ENCODE measurements around the gene AVL9.
A peak's percentile ranks its signal among the peaks of the same experiment; 100 is the strongest.
"Not testable (repeated sequence)": the region's sequence is repeated elsewhere in the genome, so short reads cannot be mapped to it uniquely, and the experiment has no call there.

Gene AVL9

DNA sequence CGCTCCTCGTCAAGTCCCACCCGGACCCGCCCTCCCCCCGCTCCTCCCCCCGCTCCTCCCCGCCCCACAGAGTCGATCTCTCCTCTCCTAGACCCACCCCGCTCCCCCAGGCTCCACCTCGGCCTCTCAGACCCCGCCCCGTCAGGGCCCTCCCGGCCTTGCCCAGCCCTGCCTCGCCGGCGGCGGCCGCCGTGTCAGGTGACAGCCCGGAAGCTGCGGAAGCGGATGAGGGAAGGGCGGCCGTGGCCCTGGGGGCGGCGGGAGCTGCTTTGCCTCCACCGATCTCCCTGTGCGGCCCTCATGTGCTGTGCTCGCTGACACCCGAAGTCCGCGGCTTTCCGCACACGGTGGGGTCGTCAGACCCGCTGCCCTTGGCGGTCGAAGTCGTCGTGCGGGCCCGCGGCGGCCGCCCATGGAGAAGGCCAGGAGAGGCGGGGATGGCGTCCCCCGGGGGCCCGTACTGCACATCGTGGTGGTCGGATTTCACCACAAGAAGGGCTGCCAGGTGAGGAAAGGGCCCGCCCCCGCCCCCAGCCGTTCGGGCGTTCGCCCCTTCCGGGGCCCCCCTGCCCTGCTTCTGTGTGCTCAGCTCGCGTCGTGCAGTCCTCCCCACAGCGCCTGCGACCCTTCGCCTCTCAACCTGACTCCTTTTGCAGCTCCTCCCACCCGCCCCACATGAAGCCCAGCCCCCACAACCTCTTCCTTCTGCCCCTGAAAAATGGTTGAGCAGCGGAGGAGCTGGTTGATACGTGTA, at the start of gene AVL9:
TSS of gene AVL9 (plus strand) at position 192 of the 754 bp plus-strand sequence. CDS start at position 413, 221 bp downstream.
- DNase-seq (ENCODE audit: low spot score), result peak; percentile 97

DNA sequence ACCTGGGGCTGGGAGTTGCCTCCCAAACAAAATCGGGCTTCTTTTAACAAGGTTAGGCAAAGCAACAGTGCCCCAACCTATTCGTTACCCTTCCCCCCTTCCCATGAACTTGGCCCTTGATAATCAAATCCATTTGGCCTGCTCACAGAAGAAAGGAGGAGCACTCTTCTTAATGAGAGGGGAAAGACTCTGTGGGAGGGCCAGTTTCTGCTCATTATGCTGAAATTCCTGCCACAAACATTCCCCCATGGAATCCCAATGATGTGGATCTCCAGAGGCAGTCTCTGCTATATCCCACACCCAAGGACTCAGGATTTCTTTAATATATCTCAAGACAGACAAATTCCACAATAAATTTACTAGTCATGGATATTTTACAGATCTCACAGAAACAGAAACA, 48.1 kb upstream of the AVL9 start:
- DNase-seq (ENCODE audit: low spot score), result no peak

DNA sequence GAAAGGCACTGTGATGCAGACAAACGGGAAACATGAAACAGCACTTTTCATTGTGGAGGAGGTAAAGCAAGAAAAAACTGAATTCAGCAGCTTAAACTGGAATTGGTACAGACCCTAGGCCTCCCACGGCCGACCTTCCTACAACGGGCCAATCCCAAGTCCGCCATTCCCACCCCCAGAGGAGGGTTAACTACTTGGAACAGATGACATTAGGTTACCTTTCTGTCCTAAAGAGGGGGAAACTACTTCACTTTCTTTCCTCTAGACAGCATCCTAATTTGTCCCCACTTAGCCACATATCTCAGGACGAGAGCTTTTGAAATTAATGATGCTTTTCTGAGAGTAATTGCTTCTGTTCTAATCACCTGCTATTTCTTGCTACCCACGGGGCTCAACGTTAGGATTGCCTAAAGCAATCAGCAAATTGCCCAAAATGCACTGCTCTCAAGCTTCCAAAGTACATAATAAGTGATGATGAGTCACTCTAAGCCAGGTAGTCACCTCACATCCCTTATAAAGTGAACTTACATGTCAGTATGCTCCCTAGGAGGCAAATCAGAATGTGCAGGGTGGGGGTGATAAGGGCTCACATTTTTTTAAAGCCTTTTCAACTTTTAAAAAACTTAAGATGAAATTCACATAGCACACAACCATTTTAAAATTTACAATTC, 41.8 kb upstream of the AVL9 start:
- no peak for DNase-seq (ENCODE audit: low spot score)

DNA sequence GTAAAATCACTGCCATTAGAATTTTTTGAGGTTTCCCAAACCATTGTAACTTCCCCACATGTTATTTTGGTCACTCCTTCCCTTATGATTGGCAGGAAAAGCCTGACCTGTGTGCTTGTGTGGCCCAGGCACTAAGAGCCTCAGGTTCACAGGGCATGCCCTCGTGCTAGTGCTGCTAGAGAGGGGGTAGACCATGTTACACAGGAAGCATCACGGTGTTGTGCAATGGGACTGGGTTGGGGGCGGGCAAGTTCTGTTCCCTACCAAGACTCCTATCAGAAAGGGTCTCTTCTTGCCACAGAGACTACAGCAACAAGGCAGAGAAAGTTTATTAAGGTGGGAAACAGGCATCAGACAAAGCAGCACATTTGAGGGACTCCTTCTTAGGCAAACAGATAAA, 37.3 kb upstream of the AVL9 start:
- DNase-seq (ENCODE audit: low spot score), result no peak

DNA sequence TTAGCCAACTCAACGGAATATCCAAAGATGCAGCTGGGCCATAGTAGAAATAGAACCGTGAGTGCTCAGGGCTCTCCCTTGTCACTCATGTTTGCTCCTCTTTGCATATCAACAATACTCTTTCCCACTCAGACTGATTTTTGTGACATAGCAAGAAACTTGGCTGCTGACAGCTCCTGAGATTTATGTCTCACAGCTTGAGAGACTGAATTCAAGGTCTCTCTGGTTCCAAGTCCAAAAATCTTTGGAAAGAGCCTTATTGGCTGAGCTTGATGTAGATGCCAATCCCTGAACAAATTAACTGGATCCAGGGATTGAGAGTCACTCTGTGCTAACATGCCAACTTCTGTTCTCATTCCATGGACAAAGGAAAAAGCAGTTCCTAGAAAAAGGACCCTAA, 35.5 kb upstream of the AVL9 start:
- DNase-seq (ENCODE audit: low spot score), result no peak

DNA sequence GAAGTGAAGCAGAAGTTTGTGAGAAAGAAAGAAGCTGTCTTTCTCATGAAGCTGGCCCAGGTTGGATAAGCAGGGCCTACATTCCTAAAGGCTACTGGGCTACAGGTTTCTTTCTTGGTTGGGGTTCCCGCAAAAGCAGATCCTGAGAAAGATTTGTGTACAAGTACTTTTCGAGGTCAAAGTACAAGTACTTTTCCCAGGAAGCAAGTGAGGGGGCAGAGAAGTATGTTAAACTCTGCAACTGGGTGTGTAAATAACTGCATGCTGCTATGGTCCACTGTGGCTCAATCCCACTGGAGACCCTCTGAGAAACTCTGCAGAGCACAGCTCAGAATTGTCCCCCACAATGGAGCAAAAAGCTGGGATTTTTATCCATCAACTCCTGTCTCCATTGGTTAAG, 33.8 kb upstream of the AVL9 start:
- DNase-seq (ENCODE audit: low spot score), result no peak

DNA sequence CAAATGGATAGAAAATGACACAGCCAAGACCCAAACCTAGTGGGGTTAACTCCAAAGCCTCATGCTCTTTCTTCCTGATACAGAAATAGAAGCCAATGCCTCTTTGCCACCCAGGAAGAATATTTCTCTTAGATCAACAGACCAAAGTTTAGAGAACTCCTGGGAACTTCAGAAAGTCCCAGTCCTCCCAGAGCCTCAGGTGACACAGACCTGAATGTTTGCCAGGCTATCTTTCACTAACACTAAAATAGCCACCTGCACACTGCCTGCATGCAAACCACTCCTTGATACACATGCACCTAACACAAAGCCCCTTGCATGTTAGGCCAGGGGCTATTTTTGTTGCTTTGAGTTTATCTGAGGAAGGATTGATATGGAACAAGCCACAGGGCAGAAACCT, 32.8 kb upstream of the AVL9 start:
- DNase-seq (ENCODE audit: low spot score), result no peak

DNA sequence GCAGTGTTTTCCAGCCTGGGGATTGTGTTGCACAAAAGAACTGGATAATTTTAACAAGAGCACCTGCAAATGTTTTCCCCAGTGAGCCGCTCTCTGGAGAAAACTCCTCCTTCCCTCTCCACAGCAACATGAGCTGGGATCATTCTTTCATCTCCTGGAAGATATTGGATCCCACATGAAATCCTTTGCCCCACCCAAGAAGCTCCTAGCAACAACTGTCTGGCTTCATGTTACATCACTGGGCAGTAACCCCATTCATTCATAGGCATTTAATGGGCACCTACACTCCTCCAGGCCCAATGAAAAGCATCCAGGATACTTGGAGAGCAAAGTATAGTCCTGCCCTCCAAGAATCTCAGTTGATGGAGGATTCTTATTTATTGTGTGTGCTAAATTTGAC, 32.3 kb upstream of the AVL9 start:
- DNase-seq (ENCODE audit: low spot score), result no peak

DNA sequence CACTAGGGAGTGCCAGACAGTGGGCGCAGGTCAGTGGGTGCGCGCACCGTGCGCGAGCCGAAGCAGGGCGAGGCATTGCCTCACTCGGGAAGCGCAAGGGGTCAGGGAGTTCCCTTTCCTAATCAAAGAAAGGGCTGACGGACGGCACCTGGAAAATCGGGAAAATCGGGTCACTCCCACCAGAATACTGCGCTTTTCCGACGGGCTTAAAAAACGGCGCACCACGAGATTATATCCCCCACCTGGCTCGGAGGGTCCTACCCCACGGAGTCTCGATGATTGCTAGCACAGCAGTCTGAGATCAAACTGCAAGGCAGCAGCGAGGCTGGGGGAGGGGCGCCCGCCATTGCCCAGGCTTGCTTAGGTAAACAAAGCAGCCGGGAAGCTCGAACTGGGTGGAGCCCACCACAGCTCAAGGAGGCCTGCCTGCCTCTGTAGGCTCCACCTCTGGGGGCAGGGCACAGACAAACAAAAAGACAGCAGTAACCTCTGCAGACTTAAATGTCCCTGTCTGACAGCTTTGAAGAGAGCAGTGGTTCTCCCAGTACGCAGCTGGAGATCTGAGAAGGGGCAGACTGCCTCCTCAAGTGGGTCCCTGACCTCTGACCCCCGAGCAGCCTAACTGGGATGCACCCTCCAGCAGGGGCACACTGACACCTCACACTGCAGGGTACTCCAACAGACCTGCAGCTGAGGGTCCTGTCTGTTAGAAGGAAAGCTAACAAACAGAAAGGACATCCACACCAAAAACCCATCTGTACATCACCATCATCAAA, 30.5 kb upstream of the AVL9 start:
- not testable (repeated sequence) for DNase-seq (ENCODE audit: low spot score)

DNA sequence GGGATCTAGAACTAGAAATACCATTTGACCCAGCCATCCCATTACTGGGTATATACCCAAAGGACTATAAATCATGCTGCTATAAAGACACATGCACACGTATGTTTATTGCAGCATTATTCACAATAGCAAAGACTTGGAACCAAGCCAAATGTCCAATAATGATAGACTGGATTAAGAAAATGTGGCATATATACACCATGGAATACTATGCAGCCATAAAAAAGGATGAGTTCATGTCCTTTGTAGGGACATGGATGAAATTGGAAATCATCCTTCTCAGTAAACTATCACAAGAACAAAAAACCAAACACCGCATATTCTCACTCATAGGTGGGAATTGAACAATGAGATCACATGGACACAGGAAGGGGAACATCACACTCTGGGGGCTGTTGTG, 25.3 kb upstream of the AVL9 start:
- not testable (repeated sequence) for DNase-seq (ENCODE audit: low spot score)

DNA sequence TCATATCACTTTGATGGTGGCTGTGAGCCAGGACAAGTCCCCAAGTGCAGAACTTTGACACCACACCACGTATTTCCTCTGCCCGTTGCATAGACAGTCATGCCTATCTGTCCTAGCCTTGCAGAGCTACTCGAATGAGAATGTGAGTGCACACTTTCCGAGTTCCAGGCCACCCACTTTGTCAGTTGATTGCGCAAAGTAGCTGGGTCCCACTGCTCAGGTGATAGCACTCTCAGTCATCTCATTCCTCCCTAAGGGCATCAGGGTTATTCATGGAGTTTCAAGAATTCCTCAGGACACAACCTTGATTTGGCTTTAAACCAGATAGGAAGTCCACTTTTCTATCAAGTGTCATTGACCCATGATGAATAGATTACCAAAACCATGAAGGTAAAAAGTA, 24.4 kb upstream of the AVL9 start:
- DNase-seq (ENCODE audit: low spot score), result no peak

DNA sequence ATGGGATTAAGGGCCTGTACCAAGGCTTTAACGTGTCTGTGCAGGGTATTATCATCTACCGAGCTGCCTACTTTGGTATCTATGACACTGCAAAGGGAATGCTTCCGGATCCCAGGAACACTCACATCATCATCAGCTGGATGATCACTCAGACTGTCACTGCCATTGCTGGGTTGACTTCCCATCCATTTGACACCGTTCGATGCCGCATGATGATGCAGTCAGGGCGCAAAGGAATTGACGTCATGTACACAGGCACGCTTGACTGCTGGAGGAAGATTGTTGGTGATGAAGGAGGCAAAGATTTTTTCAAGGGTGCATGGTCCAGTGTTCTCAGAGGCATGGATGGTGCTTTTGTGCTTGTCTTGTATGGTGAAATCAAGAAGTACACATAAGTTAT, 23.3 kb upstream of the AVL9 start:
- DNase-seq (ENCODE audit: low spot score), result no peak

DNA sequence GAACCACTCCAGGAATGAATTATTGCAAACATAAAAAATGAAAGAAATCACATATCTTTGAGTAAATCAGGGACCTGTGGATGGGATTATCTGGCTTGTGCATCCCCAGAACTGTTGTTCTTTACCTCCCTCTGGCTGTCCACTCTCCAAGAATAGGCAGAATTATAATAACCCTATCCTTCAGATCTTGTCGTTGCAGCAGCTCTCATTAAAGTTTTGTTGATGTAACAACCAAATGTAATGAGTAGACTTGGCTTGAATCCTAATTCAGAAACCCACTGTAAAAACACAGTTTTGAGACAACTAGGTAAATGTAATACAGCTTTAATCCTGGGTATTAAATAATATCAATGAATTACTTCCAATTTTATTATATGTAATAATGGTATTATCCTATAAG, 21.3 kb upstream of the AVL9 start:
- no peak for DNase-seq (ENCODE audit: low spot score)

DNA sequence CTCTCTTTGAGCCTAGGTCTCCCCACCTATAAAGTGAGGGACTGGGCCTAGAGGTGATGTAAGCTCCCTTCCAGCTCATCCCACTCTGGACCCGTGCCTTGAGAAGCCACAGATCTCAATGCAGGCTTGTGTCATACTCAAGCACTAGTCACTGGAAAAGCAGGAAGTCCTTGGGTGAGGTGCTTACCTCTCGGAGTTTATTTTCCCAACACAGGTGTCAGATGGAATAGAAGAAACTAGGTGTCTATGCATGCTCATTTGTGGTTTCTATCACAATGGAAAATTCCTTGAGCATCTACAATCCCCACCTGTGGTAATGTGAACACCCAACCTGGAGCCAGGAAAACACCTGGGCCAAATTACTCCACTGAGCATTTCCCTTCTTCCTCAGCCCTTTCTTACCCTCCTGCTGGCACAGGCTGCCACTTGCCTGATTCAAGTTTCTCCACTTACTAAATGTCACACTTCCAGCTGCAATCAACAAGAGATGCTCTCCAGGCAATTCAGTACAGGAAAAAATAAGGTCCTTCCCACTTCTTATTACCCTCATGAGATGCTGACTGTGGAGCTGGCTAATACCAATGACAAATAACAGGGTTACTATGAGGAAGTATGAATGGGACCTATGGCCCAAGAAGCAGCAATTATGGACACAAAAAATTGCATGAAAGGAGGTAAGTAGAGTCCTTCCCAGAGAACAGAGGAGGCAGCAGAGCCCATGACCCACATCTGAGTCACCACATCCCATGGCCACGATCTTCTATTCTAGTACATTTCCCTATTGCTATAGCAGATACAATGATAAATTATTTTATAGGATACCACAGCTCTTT, 18.3 kb upstream of the AVL9 start:
- no peak for DNase-seq (ENCODE audit: low spot score)

DNA sequence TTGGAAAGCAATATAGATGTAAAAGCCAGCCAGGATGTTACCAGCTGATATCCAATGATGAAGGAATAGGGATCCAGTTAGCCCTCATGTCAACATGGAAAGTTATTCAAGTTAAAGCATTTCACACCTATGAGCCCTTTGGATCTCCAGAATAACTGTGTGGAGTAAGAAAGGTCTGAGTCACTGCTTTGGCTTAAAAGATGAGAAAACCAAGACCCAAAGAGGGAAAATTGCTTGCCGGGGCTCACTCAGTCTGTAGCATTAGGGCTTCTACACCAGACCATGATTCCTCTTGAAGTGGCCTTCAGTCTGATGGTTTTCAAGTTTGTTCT, 17.7 kb upstream of the AVL9 start:
- DNase-seq (ENCODE audit: low spot score), result no peak

DNA sequence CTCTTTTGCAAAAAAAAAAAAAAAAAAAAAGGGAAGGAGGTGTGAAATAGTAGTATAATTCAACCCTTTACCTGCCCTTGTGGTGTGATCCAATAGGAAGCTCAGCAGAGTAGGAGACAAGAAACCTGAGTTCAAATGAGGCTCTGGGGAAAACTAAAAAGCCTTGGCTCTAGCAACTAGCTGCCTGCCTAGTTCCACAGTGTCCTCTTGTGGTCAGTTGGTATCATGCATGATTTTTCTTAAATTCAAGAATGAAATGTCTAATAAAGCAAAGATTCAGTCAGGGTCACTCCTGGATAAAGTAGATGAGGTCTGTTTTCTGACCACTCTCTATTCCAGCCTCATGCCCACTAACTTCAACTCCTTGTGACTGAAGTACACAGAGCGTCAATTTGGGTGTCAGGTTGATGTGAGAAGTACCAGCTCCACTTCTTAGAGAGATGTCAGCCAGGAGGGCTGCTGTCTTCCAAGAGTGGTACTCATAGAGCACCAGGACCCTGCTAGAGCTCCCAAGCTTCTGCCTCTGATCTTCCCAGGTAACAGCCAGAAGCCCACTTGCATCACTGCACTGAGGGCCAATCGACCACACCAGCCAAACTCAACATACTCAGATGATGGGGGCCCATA, 15.6 kb upstream of the AVL9 start:
- peak; percentile 35 for DNase-seq (ENCODE audit: low spot score)

DNA sequence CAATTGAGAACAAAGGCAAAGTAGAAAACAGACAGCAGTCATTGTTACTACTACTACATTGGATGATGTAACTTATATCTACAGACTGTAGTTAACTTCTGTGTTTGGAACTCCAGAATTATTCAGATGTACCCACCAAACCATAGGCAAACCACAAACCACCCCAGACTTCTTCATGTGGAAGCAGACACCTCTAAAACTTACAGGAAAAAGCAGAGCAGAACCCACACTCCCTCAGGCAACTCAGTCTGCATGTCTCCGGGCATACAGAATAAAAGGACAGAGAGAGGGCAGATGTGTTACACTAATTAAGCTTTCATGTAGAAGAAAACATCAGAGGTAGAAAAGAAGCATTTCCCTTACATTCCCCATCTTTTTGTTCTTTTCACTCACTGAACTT, 14.1 kb upstream of the AVL9 start:
- no peak for DNase-seq (ENCODE audit: low spot score)

DNA sequence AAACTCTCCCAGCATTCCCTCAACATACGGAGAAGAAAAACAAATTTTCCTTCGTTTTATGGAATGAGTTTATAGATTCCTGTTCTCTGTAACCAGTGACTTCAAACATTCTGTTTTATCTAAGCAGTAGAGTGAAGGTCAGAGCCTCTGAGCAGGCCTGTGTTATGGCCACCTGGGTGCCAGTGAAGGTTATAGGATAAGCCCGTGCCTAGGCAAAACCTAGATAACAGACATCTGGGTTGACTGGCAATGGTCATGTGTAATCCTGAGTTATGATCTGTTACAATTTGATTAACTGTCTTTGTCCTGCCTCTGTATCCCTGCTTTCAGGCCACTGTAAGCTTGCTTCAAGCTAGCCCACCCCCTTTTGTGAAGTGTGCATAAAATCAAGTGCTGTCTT, 13.4 kb upstream of the AVL9 start:
- DNase-seq (ENCODE audit: low spot score), result no peak

DNA sequence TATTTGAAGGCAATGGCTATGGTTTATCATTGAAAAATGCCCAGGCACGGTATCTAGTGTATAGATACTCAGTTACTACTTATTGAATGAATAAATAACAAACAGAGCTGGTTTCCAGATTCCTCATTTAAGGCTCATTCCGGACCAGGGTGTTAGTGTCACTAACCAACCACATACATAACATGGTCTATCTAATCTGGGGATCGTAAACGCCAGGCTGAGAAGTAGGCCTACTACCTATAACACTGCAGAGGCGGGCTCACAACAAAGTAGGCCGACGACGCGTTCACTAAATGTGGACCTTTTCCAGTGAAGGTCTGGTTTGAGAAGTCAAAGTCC, 5.5 kb upstream of the AVL9 start:
- no peak for DNase-seq (ENCODE audit: low spot score)

DNA sequence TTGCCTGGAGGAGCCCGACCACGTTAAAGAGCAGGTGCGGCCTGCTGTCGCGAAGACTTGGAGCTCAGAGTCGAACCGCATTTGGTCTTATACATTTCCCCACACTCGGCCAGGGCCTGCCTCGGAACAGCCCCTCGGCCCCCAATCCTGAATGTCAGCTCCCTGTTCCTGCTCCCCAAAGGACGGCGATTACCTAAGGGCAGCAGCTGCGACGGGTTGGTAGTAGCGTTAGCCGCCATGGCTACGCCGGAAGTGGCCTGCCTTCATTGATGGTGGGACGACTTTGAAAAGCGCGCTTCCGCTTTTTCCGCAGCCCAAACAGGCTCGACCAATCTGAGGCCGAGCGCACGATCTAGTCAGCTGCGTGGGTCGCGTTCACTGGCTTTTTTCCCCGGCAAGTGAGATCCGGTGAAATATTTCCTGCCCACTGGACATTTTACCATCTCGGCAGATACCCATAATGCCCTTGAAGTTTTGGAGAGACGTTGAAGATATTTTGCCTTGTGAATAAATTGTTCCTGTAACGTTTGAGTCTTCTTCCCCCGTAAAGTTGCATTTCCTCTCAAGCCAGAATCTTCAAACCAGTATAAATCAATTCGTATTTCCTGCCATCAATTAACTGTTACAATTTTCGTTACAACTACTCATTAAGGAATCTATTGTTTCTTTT, 5.0 kb upstream of the AVL9 start, which contains the start of gene LSM5:
TSS of gene LSM5 (minus strand) at position 254 of the 670 bp plus-strand sequence. CDS start at position 239, 15 bp downstream.
- DNase-seq (ENCODE audit: low spot score), result peak; percentile 88

DNA sequence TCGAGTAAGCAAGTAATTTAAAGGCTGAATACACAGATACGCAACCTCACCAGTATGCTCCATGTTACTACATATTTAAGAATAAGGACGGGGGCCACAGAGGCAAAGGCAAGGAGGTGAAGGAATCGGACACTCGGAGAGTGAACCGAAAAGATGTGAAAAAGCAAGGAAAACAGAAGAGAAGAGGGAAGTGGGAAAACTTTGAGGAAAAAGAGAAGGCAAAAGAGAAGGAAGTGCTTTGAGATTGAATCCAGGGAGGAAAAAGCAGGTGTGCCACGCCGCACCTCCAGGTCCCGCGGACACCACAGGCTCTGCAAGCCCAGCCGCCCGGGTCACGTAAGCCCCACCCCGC, 367 bp upstream of the AVL9 start:
- DNase-seq (ENCODE audit: low spot score), result no peak

All from pons (tissue), 1 donor.